IMR-90 (cell line): Measurements from ENCODE around the gene CNTFR. TPM values are rescaled to one million over a fixed set of nuclear protein-coding genes. Genes with fewer than 3 reads are reported as not detected.

Experiments
- ATAC-seq: fragments of 200-7000 bp; cut with Tn5 transposase; 2 replicates; pipeline ENCODE4 v1.9.1; 2020; ENCODE audit warnings: low read depth, mild to moderate bottlenecking, moderate library complexity
- BruUV-seq: library from RNA; stranded (reverse); fragments of 400-500 nt; replicated peaks from 2 replicates; lab custom pipeline; 2021; lab: Mats Ljungman, UMichigan
- CTCF ChIA-PET: fragments of 300-600 bp; formaldehyde crosslinking; extraction: SDS; loops from one replicate; lab custom pipeline; 2021; ENCODE audit warnings: antibody characterized with exemption; lab: Yijun Ruan, JAX
- POLR2A ChIA-PET: fragments of 300-600 bp; sonication (Branson Sonifier 250); formaldehyde crosslinking; loops from one replicate; lab custom pipeline; 2022; ENCODE audit warnings: antibody characterized with exemption; ENCODE audit not compliant: unreplicated experiment; lab: Charles Lee
- DNase-seq: peaks from one replicate; pipeline ENCODE4 v3.0.0; 2013
- H2AFZ ChIP-seq: replicated peaks from 2 replicates; pipeline ENCODE3; 2013; ENCODE audit warnings: low read length, mild to moderate bottlenecking; ENCODE audit not compliant: poor library complexity
- H2AK5ac ChIP-seq: 2 replicates; pipeline ENCODE4 v1.6.1; 2013; ENCODE audit warnings: low read depth, low read length, inconsistent platforms
- H2AK9ac ChIP-seq: replicated peaks from 2 replicates; pipeline ENCODE3; 2013; ENCODE audit warnings: mild to moderate bottlenecking, low read depth, low read length, moderate library complexity; ENCODE audit not compliant: poor library complexity
- H2BK120ac ChIP-seq: 2 replicates; pipeline ENCODE4 v1.6.1; 2013; ENCODE audit warnings: low read depth, low read length, inconsistent platforms
- H2BK15ac ChIP-seq: 3 replicates; pipeline ENCODE4 v1.6.1; 2013; ENCODE audit warnings: low read depth, low read length, inconsistent platforms
- H2BK20ac ChIP-seq: 2 replicates; pipeline ENCODE4 v1.6.1; 2013; ENCODE audit warnings: low read depth, mild to moderate bottlenecking, inconsistent platforms, low read length, moderate library complexity
- H2BK5ac ChIP-seq: 2 replicates; pipeline ENCODE4 v1.6.1; 2013; ENCODE audit warnings: mild to moderate bottlenecking, low read depth, low read length, inconsistent platforms; ENCODE audit not compliant: poor library complexity, severe bottlenecking
- H3K14ac ChIP-seq: replicated peaks from 2 replicates; pipeline ENCODE4 v1.6.1; 2013; ENCODE audit warnings: low read depth, low read length, inconsistent platforms
- H3K18ac ChIP-seq: 2 replicates; pipeline ENCODE4 v1.6.1; 2013; ENCODE audit warnings: low read depth, low read length, control low read depth
- H3K23ac ChIP-seq: 2 replicates; pipeline ENCODE4 v1.6.1; 2013; ENCODE audit warnings: low read depth, low read length, inconsistent platforms
- H3K27ac ChIP-seq: 2 replicates; pipeline ENCODE4 v1.5.1; 2013; ENCODE audit warnings: mild to moderate bottlenecking, control low read depth, low read length; ENCODE audit not compliant: insufficient read depth
- H3K27me3 ChIP-seq: 2 replicates; pipeline ENCODE4 v1.6.1; 2013; ENCODE audit warnings: low read length; ENCODE audit not compliant: control insufficient read depth, insufficient read depth
- H3K36me3 ChIP-seq: 2 replicates; pipeline ENCODE4 v1.6.1; 2013; ENCODE audit warnings: low read length, mixed read lengths; ENCODE audit not compliant: control insufficient read depth, insufficient read depth
- H3K4ac ChIP-seq: 2 replicates; pipeline ENCODE4 v1.6.1; 2013; ENCODE audit warnings: low read depth, low read length, inconsistent platforms
- H3K4me1 ChIP-seq: 2 replicates; pipeline ENCODE4 v1.6.1; 2013; ENCODE audit warnings: low read length, mixed read lengths; ENCODE audit not compliant: control insufficient read depth, insufficient read depth
- H3K4me2 ChIP-seq: 2 replicates; pipeline ENCODE4 v1.6.1; 2013; ENCODE audit warnings: low read depth, mild to moderate bottlenecking, control low read depth, low read length, moderate library complexity
- H3K4me3 ChIP-seq: 2 replicates; pipeline ENCODE4 v1.5.1; 2013; ENCODE audit warnings: low read depth, mild to moderate bottlenecking, control low read depth, low read length, moderate library complexity; ENCODE audit not compliant: insufficient read depth
- H3K56ac ChIP-seq: 2 replicates; pipeline ENCODE4 v1.6.1; 2013; ENCODE audit warnings: low read length, inconsistent platforms; ENCODE audit not compliant: insufficient read depth; ENCODE audit errors: extremely low read depth
- H3K79me1 ChIP-seq, 2 experiments: 2 replicates each; pipeline ENCODE4 v1.6.1; 2013; ENCODE audit warnings: low read length in 2 of 2, inconsistent platforms in 1 of 2, low read depth in 1 of 2
- H3K9ac ChIP-seq: 2 replicates; pipeline ENCODE4 v1.6.1; 2013; ENCODE audit warnings: low read depth, low read length, control low read depth
- H3K9me1 ChIP-seq: 2 replicates; pipeline ENCODE4 v1.6.1; 2013; ENCODE audit warnings: low read length, inconsistent platforms; ENCODE audit not compliant: insufficient read depth
- H3K9me3 ChIP-seq: 2 replicates; pipeline ENCODE4 v1.6.1; 2013; ENCODE audit warnings: low read length; ENCODE audit not compliant: control insufficient read depth, insufficient read depth
- H4K20me1 ChIP-seq: 2 replicates; pipeline ENCODE4 v1.6.1; 2013; ENCODE audit warnings: low read length, inconsistent platforms; ENCODE audit not compliant: insufficient read depth
- H4K5ac ChIP-seq: 2 replicates; pipeline ENCODE4 v1.6.1; 2013; ENCODE audit warnings: mild to moderate bottlenecking, low read depth, low read length, control low read depth
- H4K8ac ChIP-seq, 2 experiments: 2 replicates each; pipeline ENCODE4 v1.6.1; 2013; ENCODE audit warnings: low read depth in 2 of 2, low read length in 2 of 2, control low read depth in 1 of 2, inconsistent platforms in 1 of 2
- H4K91ac ChIP-seq: 2 replicates; pipeline ENCODE4 v1.6.1; 2013; ENCODE audit warnings: low read depth, low read length, inconsistent platforms; ENCODE audit not compliant: insufficient read depth
- BHLHE40 ChIP-seq: fragments of 150-350 bp; IDR thresholded peaks from 2 replicates; pipeline ENCODE4 v1.6.1; 2016; ENCODE audit warnings: mild to moderate bottlenecking, low read depth, low read length
- CEBPB ChIP-seq: IDR thresholded peaks from 2 replicates; pipeline ENCODE4 v1.6.1; 2012; ENCODE audit warnings: low read depth, low read length, improper control_type of control experiment
- CHD1 ChIP-seq: IDR thresholded peaks from 2 replicates; pipeline ENCODE4 v1.6.1; 2012; ENCODE audit warnings: low read depth, low read length, improper control_type of control experiment
- FOS ChIP-seq: fragments of 150-350 bp; IDR thresholded peaks from 2 replicates; pipeline ENCODE4 v1.6.1; 2016; ENCODE audit warnings: low read depth, low read length
- MAFK ChIP-seq: IDR thresholded peaks from 2 replicates; pipeline ENCODE4 v1.6.1; 2012; ENCODE audit warnings: low read depth, low read length, improper control_type of control experiment
- MAZ ChIP-seq: IDR thresholded peaks from 2 replicates; pipeline ENCODE4 v1.6.1; 2012; ENCODE audit warnings: low read depth, mild to moderate bottlenecking, low read length, improper control_type of control experiment, moderate library complexity, borderline replicate concordance
- MXI1 ChIP-seq: IDR thresholded peaks from 2 replicates; pipeline ENCODE4 v1.6.1; 2012; ENCODE audit warnings: low read depth, mild to moderate bottlenecking, low read length, moderate library complexity, borderline replicate concordance
- NFE2L2 ChIP-seq: fragments of 150-350 bp; IDR thresholded peaks from 2 replicates; pipeline ENCODE4 v1.6.1; 2016; ENCODE audit warnings: low read depth, mild to moderate bottlenecking, low read length
- POLR2A ChIP-seq: IDR thresholded peaks from 2 replicates; pipeline ENCODE4 v1.6.1; 2012; ENCODE audit warnings: mild to moderate bottlenecking, low read depth, low read length
- RAD21 ChIP-seq: IDR thresholded peaks from 2 replicates; pipeline ENCODE4 v1.6.1; 2012; ENCODE audit warnings: low read length, improper control_type of control experiment
- RCOR1 ChIP-seq: IDR thresholded peaks from 2 replicates; pipeline ENCODE4 v1.6.1; 2012; ENCODE audit warnings: mild to moderate bottlenecking, low read length, improper control_type of control experiment; ENCODE audit not compliant: insufficient replicate concordance
- RFX5 ChIP-seq: IDR thresholded peaks from 2 replicates; pipeline ENCODE4 v1.8.0; 2012; ENCODE audit warnings: low read depth, mild to moderate bottlenecking, low read length, moderate library complexity
- SMC3 ChIP-seq: fragments of 150-350 bp; IDR thresholded peaks from 2 replicates; pipeline ENCODE4 v1.6.1; 2016; ENCODE audit warnings: low read depth, mild to moderate bottlenecking, antibody characterized with exemption, low read length, moderate library complexity
- WGBS, 2 experiments: methylation state at CpG; one replicate each; pipeline versions ENCODE4 v1.1.5 to v1.1.7; 2013; ENCODE audit warnings: missing lambda C conversion rate in 2 of 2; ENCODE audit not compliant: insufficient read length in 1 of 2; ENCODE audit errors: extremely low coverage in 2 of 2; 5-methylcytosine and 5-hydroxymethylcytosine counted together
- dilution Hi-C: fragments of 300-500 bp; cut with HindIII; formaldehyde crosslinking; loops from one replicate; pipeline ENCODE4 v1.14.3; 2018; ENCODE audit warnings: low sequenced_read_pairs; ENCODE audit not compliant: unreplicated experiment
- in situ Hi-C: fragments of 300-500 bp; cut with MboI; formaldehyde crosslinking; loops from 3 replicates; pipeline ENCODE4 v1.14.3; 2019; ENCODE audit warnings: low sequenced_read_pairs, inconsistent platforms, mixed read lengths
- intact Hi-C: fragments of 100-400 bp; cut with micrococcal nuclease; formaldehyde crosslinking; loops from 2 replicates; pipeline ENCODE4 v1.10.0; 2022
- polyA plus RNA-seq, 3 experiments: library from polyadenylated mRNA; depleted of rRNA; stranded (reverse); fragments of >200 nt; gene quantifications; 2 replicates each; pipeline ENCODE4 v1.2.3, GENCODE V29; 2012; ENCODE audit warnings: low replicate concordance in 1 of 3
- total RNA-seq: library from RNA; depleted of rRNA; stranded (reverse); fragments of >200 nt; gene quantifications from 2 replicates; pipeline ENCODE4 v1.2.3, GENCODE V29; 2012
- TF ChIP-seq, protein P1 (sequence below): fragments of 150-350 bp; IDR thresholded peaks from 2 replicates; pipeline ENCODE4 v1.6.1; 2017; ENCODE audit warnings: mild to moderate bottlenecking, antibody characterized with exemption, low read length, low read depth
- TF ChIP-seq, protein P2 (sequence below): conservative IDR thresholded peaks from 2 replicates; pipeline ENCODE4 v1.5.1; 2012; ENCODE audit warnings: mild to moderate bottlenecking, low read depth, low read length, improper control_type of control experiment
- TF ChIP-seq, protein P3 (sequence below): fragments of 150-350 bp; IDR thresholded peaks from 2 replicates; pipeline ENCODE4 v1.6.1; 2016; ENCODE audit warnings: low read depth, mild to moderate bottlenecking, low read length, moderate library complexity, borderline replicate concordance

The CNTFR gene
- total and polyA plus RNA-seq, 2 of the 4 experiments (the other 2 are of a cell fraction): not detected

DNA sequence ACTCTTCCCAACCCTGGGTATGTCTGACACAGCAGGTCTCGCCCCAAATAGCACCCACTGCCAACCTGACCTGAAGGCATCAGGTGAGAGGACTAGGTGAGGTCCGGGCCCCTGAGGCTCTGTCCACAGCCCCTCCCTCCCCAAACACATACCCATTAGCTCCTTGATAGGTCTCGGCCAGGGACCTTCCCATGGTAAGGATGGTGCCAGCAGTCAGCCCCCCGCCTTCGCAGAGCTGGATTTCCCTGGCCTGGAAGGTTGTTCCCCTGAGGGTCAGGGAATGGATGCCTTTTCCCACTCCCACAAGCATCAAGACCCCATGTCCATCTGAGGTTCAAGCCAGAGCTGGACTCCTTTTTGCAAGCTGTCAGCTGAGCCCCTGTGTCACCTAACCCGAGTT, 69.4 kb downstream of the CNTFR start:
- H4K5ac ChIP-seq: no peak overlapping the region
- H3K4me3 ChIP-seq: no peak overlapping the region
- no peak overlapping the region for H4K8ac ChIP-seq
- H3K9me3 ChIP-seq: no peaks in the 10 kb centered on the region
- no peak overlapping the region for H2BK120ac ChIP-seq
- no peak overlapping the region for H3K4me2 ChIP-seq
- no peak overlapping the region for H2BK20ac ChIP-seq
- H3K4ac ChIP-seq: no peak overlapping the region
- H2AK5ac ChIP-seq: no peak overlapping the region
- intact Hi-C loops (no loop called here), in situ Hi-C loops (no loop called here), dilution Hi-C loops (no loop called here)
- H2BK15ac ChIP-seq: no peak overlapping the region
- CTCF ChIA-PET: no interaction called here
- no peak overlapping the region for H2BK5ac ChIP-seq
- no peaks in the 10 kb centered on the region for H3K79me1 ChIP-seq
- H2AK9ac ChIP-seq: no peak overlapping the region
- H2AFZ ChIP-seq: no peak overlapping the region
- peaks cover 5% of the 10 kb centered on the region for H4K20me1 ChIP-seq
- TF ChIP-seq, protein P1, sequence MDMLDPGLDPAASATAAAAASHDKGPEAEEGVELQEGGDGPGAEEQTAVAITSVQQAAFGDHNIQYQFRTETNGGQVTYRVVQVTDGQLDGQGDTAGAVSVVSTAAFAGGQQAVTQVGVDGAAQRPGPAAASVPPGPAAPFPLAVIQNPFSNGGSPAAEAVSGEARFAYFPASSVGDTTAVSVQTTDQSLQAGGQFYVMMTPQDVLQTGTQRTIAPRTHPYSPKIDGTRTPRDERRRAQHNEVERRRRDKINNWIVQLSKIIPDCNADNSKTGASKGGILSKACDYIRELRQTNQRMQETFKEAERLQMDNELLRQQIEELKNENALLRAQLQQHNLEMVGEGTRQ: no peak
- TF ChIP-seq MAFK (no peak), CHD1 (no peak), CEBPB (no peak), MAZ (no peak), SMC3 (no peak), RFX5 (no peak), FOS (no peak), RCOR1 (no peak), MXI1 (no peak), NFE2L2 (no peak), RAD21 (no peak), POLR2A (no peak), BHLHE40 (no peak)
- TF ChIP-seq, protein P2, sequence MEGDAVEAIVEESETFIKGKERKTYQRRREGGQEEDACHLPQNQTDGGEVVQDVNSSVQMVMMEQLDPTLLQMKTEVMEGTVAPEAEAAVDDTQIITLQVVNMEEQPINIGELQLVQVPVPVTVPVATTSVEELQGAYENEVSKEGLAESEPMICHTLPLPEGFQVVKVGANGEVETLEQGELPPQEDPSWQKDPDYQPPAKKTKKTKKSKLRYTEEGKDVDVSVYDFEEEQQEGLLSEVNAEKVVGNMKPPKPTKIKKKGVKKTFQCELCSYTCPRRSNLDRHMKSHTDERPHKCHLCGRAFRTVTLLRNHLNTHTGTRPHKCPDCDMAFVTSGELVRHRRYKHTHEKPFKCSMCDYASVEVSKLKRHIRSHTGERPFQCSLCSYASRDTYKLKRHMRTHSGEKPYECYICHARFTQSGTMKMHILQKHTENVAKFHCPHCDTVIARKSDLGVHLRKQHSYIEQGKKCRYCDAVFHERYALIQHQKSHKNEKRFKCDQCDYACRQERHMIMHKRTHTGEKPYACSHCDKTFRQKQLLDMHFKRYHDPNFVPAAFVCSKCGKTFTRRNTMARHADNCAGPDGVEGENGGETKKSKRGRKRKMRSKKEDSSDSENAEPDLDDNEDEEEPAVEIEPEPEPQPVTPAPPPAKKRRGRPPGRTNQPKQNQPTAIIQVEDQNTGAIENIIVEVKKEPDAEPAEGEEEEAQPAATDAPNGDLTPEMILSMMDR: no peak
- TF ChIP-seq, protein P3, sequence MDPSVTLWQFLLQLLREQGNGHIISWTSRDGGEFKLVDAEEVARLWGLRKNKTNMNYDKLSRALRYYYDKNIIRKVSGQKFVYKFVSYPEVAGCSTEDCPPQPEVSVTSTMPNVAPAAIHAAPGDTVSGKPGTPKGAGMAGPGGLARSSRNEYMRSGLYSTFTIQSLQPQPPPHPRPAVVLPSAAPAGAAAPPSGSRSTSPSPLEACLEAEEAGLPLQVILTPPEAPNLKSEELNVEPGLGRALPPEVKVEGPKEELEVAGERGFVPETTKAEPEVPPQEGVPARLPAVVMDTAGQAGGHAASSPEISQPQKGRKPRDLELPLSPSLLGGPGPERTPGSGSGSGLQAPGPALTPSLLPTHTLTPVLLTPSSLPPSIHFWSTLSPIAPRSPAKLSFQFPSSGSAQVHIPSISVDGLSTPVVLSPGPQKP: no peak
- H4K91ac ChIP-seq: no peak overlapping the region
- ATAC-seq: no peak
- H3K18ac ChIP-seq: no peak overlapping the region
- POLR2A ChIA-PET: no interaction called here
- no peaks in the 10 kb centered on the region for H3K36me3 ChIP-seq
- no peaks in the 10 kb centered on the region for H3K4me1 ChIP-seq
- no peak overlapping the region for H3K27ac ChIP-seq
- no peak for DNase-seq
- BruUV-seq: no TSS peak
- no CpG with 5 or more reads among the region's 6 CpGs for WGBS, 2 experiments
- H3K9me1 ChIP-seq: no peaks in the 10 kb centered on the region
- no peak overlapping the region for H3K23ac ChIP-seq
- H3K56ac ChIP-seq: no peak overlapping the region
- H3K27me3 ChIP-seq: peaks cover 62% of the 10 kb centered on the region
- H3K9ac ChIP-seq: no peak overlapping the region
- no peak overlapping the region for H3K14ac ChIP-seq
